HCT116 (cell line): ENCODE results near the gene ARF5. TPM values are rescaled to one million over a fixed set of nuclear protein-coding genes. Genes with fewer than 3 reads are reported as not detected.

Experiments used
- ATAC-seq: fragments of 200-7000 bp; cut with Tn5 transposase; 2 replicates; pipeline ENCODE4 v1.9.1; 2020; ENCODE audit warnings: mild to moderate bottlenecking, moderate library complexity
- BruUV-seq: library from RNA; stranded (reverse); fragments of 400-500 nt; replicated peaks from 2 replicates; lab custom pipeline; 2021; lab: Mats Ljungman, UMichigan
- CTCF ChIA-PET: fragments of 300-600 bp; sonication (Branson Sonifier 250); formaldehyde crosslinking; loops from one replicate; lab custom pipeline; 2021; ENCODE audit warnings: antibody characterized with exemption; lab: Charles Lee
- POLR2A ChIA-PET: fragments of 300-600, 350-600 bp; sonication (Branson Sonifier 250); formaldehyde crosslinking; loops from one replicate; lab custom pipeline; 2021; ENCODE audit warnings: antibody characterized with exemption; lab: Charles Lee
- RAD21 ChIA-PET, 2 experiments: fragments of 300-600 bp; sonication (Branson Sonifier 250); formaldehyde crosslinking; loops; one replicate each; lab custom pipeline; 2023; ENCODE audit warnings: low total read pairs in 2 of 2; ENCODE audit not compliant: uncharacterized antibody in 2 of 2, unreplicated experiment in 2 of 2, low non-redundant PET in 1 of 2; lab: Charles Lee
- DNase-seq: peaks from one replicate; pipeline ENCODE4 v3.0.0-alpha.2; 2010; ENCODE audit warnings: low read depth, low spot score
- H2AFZ ChIP-seq: fragments of 200-600 bp; shearing (Covaris generic), sonication (generic); 2 replicates; pipeline ENCODE4 v1.6.1; 2017; ENCODE audit warnings: low read depth, mixed run types, mixed read lengths, antibody characterized with exemption, low read length; ENCODE audit not compliant: poor library complexity, severe bottlenecking
- H3K27ac ChIP-seq: 2 replicates; pipeline ENCODE4 v1.5.1; 2012; ENCODE audit warnings: low read depth, low read length
- H3K27me3 ChIP-seq: fragments of 200-600 bp; sonication (generic); 2 replicates; pipeline ENCODE4 v1.6.1; 2016; ENCODE audit warnings: mixed run types, low read length, mixed read lengths; ENCODE audit not compliant: insufficient read depth
- H3K36me3 ChIP-seq, 2 experiments: fragments of 200-500 bp in 1 of 2; fragments of 200-600 bp in 1 of 2; sonication (Bioruptor generic) in 1 of 2; sonication (generic) in 1 of 2; 2 replicates each; pipeline versions ENCODE4 v1.5.1 to v1.6.1; 2014 to 2016; ENCODE audit warnings: low read length in 2 of 2, inconsistent platforms in 1 of 2, mixed read lengths in 1 of 2, mixed run types in 1 of 2; ENCODE audit not compliant: insufficient read depth in 2 of 2, control insufficient read depth in 1 of 2
- H3K4me1 ChIP-seq, 2 experiments: fragments of 200-600 bp in 1 of 2; sonication (generic) in 1 of 2; 2 replicates each; pipeline versions ENCODE4 v1.5.1 to v1.6.1; 2012 to 2017; ENCODE audit warnings: low read length in 2 of 2, inconsistent platforms in 1 of 2, mild to moderate bottlenecking in 1 of 2, mixed read lengths in 1 of 2, mixed run types in 1 of 2, moderate library complexity in 1 of 2; ENCODE audit not compliant: insufficient read depth in 2 of 2, control insufficient read depth in 1 of 2
- H3K4me2 ChIP-seq: fragments of 200-600 bp; sonication (generic); 2 replicates; pipeline ENCODE4 v1.6.1; 2017; ENCODE audit warnings: mixed run types, low read length, mixed read lengths
- H3K4me3 ChIP-seq, 2 experiments: fragments of 200-600 bp in 1 of 2; sonication (generic) in 1 of 2; replicated peaks in 1 of 2; 2 replicates each; pipeline ENCODE4 v1.5.1; 2011 to 2016; ENCODE audit warnings: low read length in 2 of 2, control low read depth in 1 of 2, low read depth in 1 of 2, mild to moderate bottlenecking in 1 of 2, mixed read lengths in 1 of 2, mixed run types in 1 of 2
- H3K79me2 ChIP-seq: fragments of 200-600 bp; sonication (generic); 2 replicates; pipeline ENCODE4 v1.6.1; 2017; ENCODE audit warnings: mild to moderate bottlenecking, mixed run types, low read length, moderate library complexity, mixed read lengths; ENCODE audit not compliant: insufficient read depth
- H3K9ac ChIP-seq: fragments of 200-600 bp; sonication (generic); 2 replicates; pipeline ENCODE4 v1.6.1; 2016; ENCODE audit warnings: low read length, mixed read lengths
- H3K9me2 ChIP-seq: fragments of 200-600 bp; sonication (generic), shearing (Covaris generic); 2 replicates; pipeline ENCODE4 v1.6.1; 2017; ENCODE audit warnings: mixed run types, mild to moderate bottlenecking, moderate library complexity; ENCODE audit not compliant: insufficient read depth
- H3K9me3 ChIP-seq, 2 experiments: fragments of 200-500 bp in 1 of 2; fragments of 200-600 bp in 1 of 2; sonication (Bioruptor generic) in 1 of 2; sonication (generic) in 1 of 2; 2 replicates each; pipeline ENCODE4 v1.6.1; 2014 to 2017; ENCODE audit warnings: low read length in 2 of 2, mixed read lengths in 2 of 2, inconsistent platforms in 1 of 2, low read depth in 1 of 2, mild to moderate bottlenecking in 1 of 2, mixed run types in 1 of 2, moderate library complexity in 1 of 2; ENCODE audit not compliant: control insufficient read depth in 1 of 2, insufficient read depth in 1 of 2
- H4K20me1 ChIP-seq: fragments of 200-600 bp; sonication (generic), shearing (Covaris generic); 2 replicates; pipeline ENCODE4 v1.6.1; 2017; ENCODE audit warnings: mixed run types, mild to moderate bottlenecking, moderate library complexity; ENCODE audit not compliant: insufficient read depth
- ATF3 ChIP-seq: IDR thresholded peaks from 2 replicates; pipeline ENCODE4 v1.6.1; 2012
- CBX3 ChIP-seq: IDR thresholded peaks from 2 replicates; pipeline ENCODE4 v1.6.1; 2012; ENCODE audit warnings: low read depth
- EGR1 ChIP-seq: IDR thresholded peaks from 2 replicates; pipeline ENCODE4 v1.6.1; 2012; ENCODE audit warnings: low read depth
- ELF1 ChIP-seq: IDR thresholded peaks from 2 replicates; pipeline ENCODE4 v1.6.1; 2012; ENCODE audit warnings: low read depth, borderline replicate concordance
- FOSL1 ChIP-seq: IDR thresholded peaks from 2 replicates; pipeline ENCODE4 v1.6.1; 2012; ENCODE audit warnings: low read depth
- POLR2A ChIP-seq: IDR thresholded peaks from 2 replicates; pipeline ENCODE4 v1.7.0; 2011; ENCODE audit warnings: borderline replicate concordance; ENCODE audit not compliant: insufficient read depth, insufficient read length; ENCODE audit errors: extremely low read depth
- POLR2AphosphoS5 ChIP-seq: IDR thresholded peaks from 2 replicates; pipeline ENCODE4 v1.6.1; 2011; ENCODE audit warnings: mild to moderate bottlenecking, low read depth, low read length, moderate library complexity
- REST ChIP-seq: IDR thresholded peaks from 2 replicates; pipeline ENCODE4 v1.6.1; 2012; ENCODE audit warnings: low read depth
- SRF ChIP-seq: IDR thresholded peaks from 2 replicates; pipeline ENCODE4 v1.6.1; 2012; ENCODE audit warnings: low read depth
- ZFX ChIP-seq: fragments of 450-650 bp; IDR thresholded peaks from 2 replicates; pipeline ENCODE4 v1.6.1; 2017
- ZNF274 ChIP-seq: fragments of 200-500 bp; sonication (Bioruptor generic); IDR thresholded peaks from 2 replicates; pipeline ENCODE4 v1.6.1; 2014; ENCODE audit warnings: mild to moderate bottlenecking, low read depth, low read length, inconsistent platforms
- intact Hi-C: fragments of 100-400 bp; cut with micrococcal nuclease; formaldehyde crosslinking; loops from 2 replicates; pipeline ENCODE4 v1.10.0; 2022
- total RNA-seq: library from RNA; stranded (reverse); gene quantifications from one replicate; pipeline ENCODE4 v1.2.1, GENCODE V29; 2021; ENCODE audit not compliant: unreplicated experiment

ARF5 gene
- total RNA-seq, 1 experiment from 2014 or later = 204 TPM

- intact Hi-C loops = no loop called here
- TF ChIP-seq ZFX (no peak), ZNF274 (no peak), REST (no peak), CBX3 (no peak), POLR2A (no peak), ATF3 (no peak), FOSL1 (no peak), POLR2AphosphoS5 (no peak), SRF (no peak), EGR1 (no peak), ELF1 (no peak)
- ChIA-PET RAD21 (no interaction called here), POLR2A (no interaction called here), CTCF (interaction anchor here (1.2 kb wide), 2 partner anchors 8 to 10 kb away, joined by 3 read pairs; no protein-coding TSS in a partner anchor)
- BruUV-seq = no TSS peak
- 0 out of 2 replicates have a peak, but pooled peaks have one; percentile 40 for ATAC-seq
- no peak overlapping the region for H2AFZ ChIP-seq
- H4K20me1 ChIP-seq = no peaks in the 10 kb centered on the region
- no peak overlapping the region for H3K9ac ChIP-seq
- no peaks in the 10 kb centered on the region for H3K79me2 ChIP-seq
- no peak for DNase-seq
- H3K9me3 ChIP-seq = no peaks in the 10 kb centered on the region
- H3K4me2 ChIP-seq = no peak overlapping the region
- H3K27me3 ChIP-seq = peaks cover 78% of the 10 kb centered on the region
- no peak overlapping the region for H3K27ac ChIP-seq
- H3K4me1 ChIP-seq = no peaks in the 10 kb centered on the region
- no peak overlapping the region for H3K4me3 ChIP-seq
- no peaks in the 10 kb centered on the region for H3K9me2 ChIP-seq
- no peaks in the 10 kb centered on the region for H3K36me3 ChIP-seq
These were observed 32.4 kb downstream of the ARF5 start for GRCh38 chr7:127620406-127621233.
